Measurements from ENCODE around the gene FOXL3.

Gene FOXL3

DNA sequence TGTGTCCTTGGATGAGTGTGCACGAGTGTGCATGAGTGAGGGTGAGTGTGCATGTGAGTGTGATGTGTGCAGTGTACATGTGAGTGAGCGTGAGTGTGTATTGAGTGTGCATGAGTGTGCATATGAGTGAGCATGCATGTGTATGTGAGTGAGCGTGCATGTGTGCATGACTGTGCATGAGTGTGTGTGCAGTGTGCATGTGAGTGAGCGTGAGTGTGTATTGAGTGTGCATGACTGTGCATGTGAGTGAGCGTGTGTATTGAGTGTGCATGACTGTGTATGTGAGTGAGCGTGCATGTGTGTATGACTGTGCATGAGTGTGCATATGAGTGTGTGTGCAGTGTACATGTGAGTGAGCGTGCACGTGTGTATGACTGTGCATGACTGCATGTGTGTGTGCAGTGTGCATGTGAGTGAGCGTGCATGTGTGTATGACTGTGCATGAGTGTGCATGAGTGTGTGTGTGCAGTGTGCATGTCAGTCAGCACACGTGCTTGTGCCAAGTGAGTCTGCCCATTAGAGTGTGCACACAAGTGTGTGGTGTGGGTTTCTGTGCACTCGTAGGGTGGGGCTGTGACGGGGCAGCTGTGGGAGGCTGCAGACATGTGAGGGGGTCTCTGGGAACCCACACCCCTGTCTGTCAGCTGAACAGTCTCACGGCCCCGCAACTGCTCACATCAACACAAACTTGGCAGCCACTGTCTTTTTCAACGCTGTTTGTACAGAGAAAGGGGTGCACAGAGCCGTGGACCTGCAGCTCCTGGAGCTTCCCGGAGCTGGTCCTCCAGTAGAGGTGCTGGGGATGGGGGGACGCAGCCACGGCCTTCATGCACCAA is 14.8 kb downstream of the FOXL3 start:
- intact Hi-C loops (cut with DNase I; ENCODE audit: low total_unique reads) = no loop called here
- DNase-seq = no peak
- no peaks in the 10 kb centered on the region for H3K4me1 ChIP-seq
- H3K9me3 ChIP-seq = peaks cover 0 to 7% (median 0%) of the 10 kb centered on the region in 3 donors
- TF ChIP-seq, protein P1, sequence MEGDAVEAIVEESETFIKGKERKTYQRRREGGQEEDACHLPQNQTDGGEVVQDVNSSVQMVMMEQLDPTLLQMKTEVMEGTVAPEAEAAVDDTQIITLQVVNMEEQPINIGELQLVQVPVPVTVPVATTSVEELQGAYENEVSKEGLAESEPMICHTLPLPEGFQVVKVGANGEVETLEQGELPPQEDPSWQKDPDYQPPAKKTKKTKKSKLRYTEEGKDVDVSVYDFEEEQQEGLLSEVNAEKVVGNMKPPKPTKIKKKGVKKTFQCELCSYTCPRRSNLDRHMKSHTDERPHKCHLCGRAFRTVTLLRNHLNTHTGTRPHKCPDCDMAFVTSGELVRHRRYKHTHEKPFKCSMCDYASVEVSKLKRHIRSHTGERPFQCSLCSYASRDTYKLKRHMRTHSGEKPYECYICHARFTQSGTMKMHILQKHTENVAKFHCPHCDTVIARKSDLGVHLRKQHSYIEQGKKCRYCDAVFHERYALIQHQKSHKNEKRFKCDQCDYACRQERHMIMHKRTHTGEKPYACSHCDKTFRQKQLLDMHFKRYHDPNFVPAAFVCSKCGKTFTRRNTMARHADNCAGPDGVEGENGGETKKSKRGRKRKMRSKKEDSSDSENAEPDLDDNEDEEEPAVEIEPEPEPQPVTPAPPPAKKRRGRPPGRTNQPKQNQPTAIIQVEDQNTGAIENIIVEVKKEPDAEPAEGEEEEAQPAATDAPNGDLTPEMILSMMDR (IDR thresholded peaks at IDR 0.05) = no peak
- no peak overlapping the region for H3K27ac ChIP-seq
- H3K27me3 ChIP-seq = peaks cover 0 to 23% of the 10 kb centered on the region in 2 donors
- H3K36me3 ChIP-seq = no peaks in the 10 kb centered on the region
- H3K4me3 ChIP-seq = no peak overlapping the region

DNA sequence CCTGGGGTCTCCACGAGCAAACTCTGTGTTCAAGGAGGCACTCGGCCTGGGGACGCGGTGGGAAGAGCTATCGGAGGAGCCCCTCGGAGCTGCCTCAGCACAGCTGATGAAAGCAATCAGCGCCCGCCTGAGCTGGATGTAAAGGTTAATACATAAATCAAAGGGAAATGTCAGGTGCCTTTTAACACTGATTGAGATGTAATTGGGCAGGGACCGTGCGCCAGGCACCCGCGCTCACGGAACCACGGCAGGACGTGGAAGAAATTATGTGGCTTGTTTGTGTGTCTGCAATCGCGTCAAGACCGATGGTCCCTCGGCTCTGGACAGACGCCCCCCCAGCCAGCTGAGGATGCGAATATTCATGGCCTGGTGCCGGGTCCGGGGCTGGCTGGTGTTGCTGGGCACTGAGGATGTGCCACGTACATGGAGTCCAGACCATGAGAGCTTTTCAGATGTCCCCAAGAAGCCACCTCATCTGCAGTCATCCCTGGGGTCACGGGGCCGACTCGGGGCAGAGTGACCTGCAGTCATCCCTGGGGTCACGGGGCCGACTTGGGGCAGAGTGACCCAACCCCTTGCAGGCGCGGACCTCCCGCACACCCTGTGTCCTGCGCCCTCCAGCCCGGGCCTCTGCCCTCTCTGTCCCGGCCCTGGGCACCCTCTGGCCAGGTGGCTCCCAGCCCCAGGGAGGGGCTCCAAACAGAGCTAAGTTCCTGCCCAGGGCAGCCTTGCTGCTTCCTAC is 15.6 kb downstream of the FOXL3 start:
- TF ChIP-seq, protein P1 (IDR thresholded peaks at IDR 0.05) = no peak
- peaks cover 0 to 7% (median 0%) of the 10 kb centered on the region in 3 donors for H3K9me3 ChIP-seq
- intact Hi-C loops (cut with DNase I; ENCODE audit: low total_unique reads) = no loop called here
- H3K36me3 ChIP-seq = no peaks in the 10 kb centered on the region
- H3K27ac ChIP-seq = no peak overlapping the region
- H3K27me3 ChIP-seq = peaks cover 0 to 23% of the 10 kb centered on the region in 2 donors
- DNase-seq = no peak
- no peaks in the 10 kb centered on the region for H3K4me1 ChIP-seq
- no peak overlapping the region for H3K4me3 ChIP-seq

DNA sequence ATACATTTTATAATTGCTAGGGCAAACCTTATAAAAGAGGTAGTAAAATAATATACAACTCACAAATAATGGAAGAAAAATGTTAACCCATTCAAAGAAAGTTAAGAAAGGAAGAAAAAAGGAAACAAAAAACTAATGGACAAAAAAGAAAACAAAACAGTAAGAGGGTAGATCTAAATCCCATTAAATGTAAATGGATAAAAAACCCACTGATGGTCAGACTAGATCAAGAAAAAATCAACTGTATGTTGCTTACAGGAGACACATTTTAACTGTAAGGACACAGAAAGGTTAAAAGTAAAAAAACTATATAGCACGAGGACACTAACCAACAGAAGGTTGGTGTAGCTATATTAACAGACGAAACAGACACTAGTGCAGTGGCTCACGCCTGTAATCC is 18.0 kb downstream of the FOXL3 start:
- Histone ChIP-seq H3K4me1 (no peaks in the 10 kb centered on the region), H3K27ac (no peak overlapping the region), H3K27me3 (peaks cover 0 to 26% of the 10 kb centered on the region in 2 donors), H3K36me3 (no peaks in the 10 kb centered on the region), H3K9me3 (peaks cover 0 to 7% (median 0%) of the 10 kb centered on the region in 3 donors), H3K4me3 (no peak overlapping the region)
- TF ChIP-seq, protein P1 (IDR thresholded peaks at IDR 0.05) = no peak
- intact Hi-C loops (cut with DNase I; ENCODE audit: low total_unique reads) = no loop called here
- DNase-seq = no peak

DNA sequence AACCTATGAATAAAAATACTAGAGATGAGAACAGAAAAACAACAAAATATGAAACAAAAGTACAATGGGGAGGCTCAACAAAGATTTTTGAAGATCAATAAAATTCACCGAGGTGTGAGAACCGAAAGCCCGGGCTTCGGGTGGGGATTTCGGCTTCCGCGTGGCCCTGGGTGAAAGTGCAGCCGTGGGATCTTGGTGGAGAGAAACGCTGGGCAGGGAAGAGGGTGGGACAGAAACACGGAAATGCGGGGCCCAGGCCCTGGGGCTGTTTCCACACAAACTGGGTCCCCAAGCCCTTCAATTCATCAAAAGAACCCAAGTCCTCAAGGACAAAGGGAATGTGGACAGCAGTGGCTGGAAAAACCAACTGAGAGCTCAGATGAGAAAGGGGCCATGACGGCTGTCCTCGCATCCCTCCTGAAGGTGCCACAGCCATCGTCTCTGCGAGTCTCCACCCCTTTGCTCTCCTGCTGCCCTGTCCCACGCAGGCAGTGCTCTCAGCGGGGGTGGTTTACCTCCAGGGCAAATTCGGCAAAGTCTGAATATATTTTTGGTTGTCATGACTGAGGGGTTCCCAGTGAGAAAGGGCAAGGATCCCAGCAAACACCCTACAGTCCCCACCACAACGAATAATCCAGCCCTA is 19.7 kb downstream of the FOXL3 start:
- Histone ChIP-seq H3K27me3 (peaks cover 0 to 21% of the 10 kb centered on the region in 2 donors), H3K9me3 (peaks cover 0 to 7% (median 0%) of the 10 kb centered on the region in 3 donors), H3K27ac (no peak overlapping the region), H3K4me3 (no peak overlapping the region), H3K36me3 (no peaks in the 10 kb centered on the region), H3K4me1 (no peaks in the 10 kb centered on the region)
- DNase-seq = no peak
- TF ChIP-seq, protein P1 (IDR thresholded peaks at IDR 0.05) = no peak
- intact Hi-C loops (cut with DNase I; ENCODE audit: low total_unique reads) = no loop called here

DNA sequence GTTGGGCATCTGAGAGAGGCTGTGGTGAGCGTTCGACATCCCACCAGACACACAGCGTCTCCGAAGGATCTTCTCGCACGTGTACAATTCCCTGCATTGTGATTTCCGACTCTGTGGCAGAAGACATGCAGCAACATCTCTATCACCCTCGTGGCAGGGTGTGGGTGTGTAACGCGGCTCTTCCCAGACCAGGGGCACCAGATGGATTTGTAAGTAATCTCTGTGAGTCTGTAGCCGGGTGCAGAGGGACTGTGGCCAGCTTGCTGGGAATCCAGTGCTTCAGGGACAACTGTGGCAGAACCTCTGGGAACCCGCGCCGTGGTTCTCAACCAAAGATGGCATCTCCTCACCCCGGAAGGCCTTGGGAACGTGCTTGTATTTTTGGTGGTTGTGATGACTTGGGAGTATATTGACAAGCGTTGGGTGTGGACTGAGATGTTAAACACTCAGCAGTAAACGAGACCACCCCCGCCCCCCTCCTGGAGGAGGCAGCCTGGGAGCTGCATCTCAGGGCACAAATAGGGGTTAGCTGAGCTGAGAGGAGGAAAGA is 21.2 kb downstream of the FOXL3 start:
- intact Hi-C loops (cut with DNase I; ENCODE audit: low total_unique reads) = no loop called here
- H3K27ac ChIP-seq = no peak overlapping the region
- no peaks in the 10 kb centered on the region for H3K4me1 ChIP-seq
- peaks cover 0 to 14% (median 0%) of the 10 kb centered on the region in 3 donors for H3K9me3 ChIP-seq
- TF ChIP-seq, protein P1 (IDR thresholded peaks at IDR 0.05) = no peak
- no peak overlapping the region for H3K4me3 ChIP-seq
- no peaks in the 10 kb centered on the region for H3K36me3 ChIP-seq
- H3K27me3 ChIP-seq = peaks cover 0 to 9% of the 10 kb centered on the region in 2 donors
- DNase-seq = no peak

Measured in tibial artery (tissue), 4 donors.